Measurements from ENCODE around the gene KRT82. TPM values are rescaled to one million over a fixed set of nuclear protein-coding genes. Genes with fewer than 3 reads are reported as not detected.

Gene KRT82
- polyA plus RNA-seq, 1 of the 3 experiments (the other 2 are of a cell fraction), result not detected

DNA sequence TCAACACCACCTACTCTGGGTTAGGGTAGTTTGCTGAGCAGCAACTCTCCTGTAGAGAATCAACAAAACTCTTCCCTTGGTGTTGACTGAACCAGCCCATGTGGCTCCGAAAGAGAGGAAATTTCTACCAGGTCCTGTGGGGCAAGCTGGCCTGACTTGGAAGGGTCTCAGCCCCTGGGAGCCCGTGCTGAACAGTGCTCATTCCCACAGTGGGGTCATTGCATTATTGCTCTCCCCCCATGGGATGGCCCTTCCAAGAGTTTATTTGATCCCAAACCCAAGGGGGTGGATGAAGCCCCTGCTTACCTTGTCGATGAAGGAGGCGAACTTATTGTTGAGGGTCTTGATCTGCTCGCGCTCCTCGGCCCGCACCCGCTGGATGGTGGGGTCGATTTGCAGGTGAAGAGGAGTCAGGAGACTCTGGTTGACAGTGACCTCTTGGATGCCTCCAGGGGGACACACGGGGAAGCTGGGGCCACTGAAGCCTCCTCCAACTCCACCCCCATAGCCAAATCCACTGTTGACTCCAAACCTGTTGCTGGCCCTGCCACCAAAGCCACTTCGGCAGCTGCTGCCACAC lies 27.5 kb upstream of the KRT82 start:
- no peak for TF ChIP-seq JUND (IDR thresholded peaks at IDR 0.05)
- no peak for TF ChIP-seq NRF1 (IDR thresholded peaks at IDR 0.05; ENCODE audit: low read depth, low read length)
- TF ChIP-seq, protein P1, sequence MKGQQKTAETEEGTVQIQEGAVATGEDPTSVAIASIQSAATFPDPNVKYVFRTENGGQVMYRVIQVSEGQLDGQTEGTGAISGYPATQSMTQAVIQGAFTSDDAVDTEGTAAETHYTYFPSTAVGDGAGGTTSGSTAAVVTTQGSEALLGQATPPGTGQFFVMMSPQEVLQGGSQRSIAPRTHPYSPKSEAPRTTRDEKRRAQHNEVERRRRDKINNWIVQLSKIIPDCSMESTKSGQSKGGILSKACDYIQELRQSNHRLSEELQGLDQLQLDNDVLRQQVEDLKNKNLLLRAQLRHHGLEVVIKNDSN (IDR thresholded peaks at IDR 0.05; ENCODE audit: borderline replicate concordance, low read depth), result no peak
- TF ChIP-seq RAD21 (IDR thresholded peaks at IDR 0.05; ENCODE audit: low read length), result no peak
- TF ChIP-seq SMC3 (IDR thresholded peaks at IDR 0.05; ENCODE audit: low read depth, low read length), result no peak
- TF ChIP-seq CTCF (IDR thresholded peaks at IDR 0.05), result no peak
- no peak for TF ChIP-seq ELF1 (IDR thresholded peaks at IDR 0.05)
- no peak for TF ChIP-seq FOSL2 (IDR thresholded peaks at IDR 0.05; ENCODE audit: borderline replicate concordance, low read depth)
- TF ChIP-seq GABPA (IDR thresholded peaks at IDR 0.05; ENCODE audit: low read depth), result no peak
- TF ChIP-seq RXRA (IDR thresholded peaks at IDR 0.05; ENCODE audit: borderline replicate concordance, low read depth), result no peak
- no peak for TF ChIP-seq TCF12 (IDR thresholded peaks at IDR 0.05)
- TF ChIP-seq CHD2 (IDR thresholded peaks at IDR 0.05; ENCODE audit: low read length, partially characterized antibody), result no peak
- TF ChIP-seq FOXM1 (IDR thresholded peaks at IDR 0.05; ENCODE audit: low read depth), result no peak
- TF ChIP-seq IRF3 (IDR thresholded peaks at IDR 0.05; ENCODE audit: low read depth, low read length), result no peak
- TF ChIP-seq EP300 (IDR thresholded peaks at IDR 0.05; ENCODE audit: borderline replicate concordance in 1 of 2, low read depth in 1 of 2, low read length in 1 of 2), result no peak
- TF ChIP-seq POLR2AphosphoS5 (IDR thresholded peaks at IDR 0.05; ENCODE audit: low read depth, low read length), result no peak
- Histone ChIP-seq H3K79me2 (ENCODE audit: insufficient read depth) (no peaks in the 10 kb centered on the region), H4K20me1 (ENCODE audit: insufficient read depth) (no peaks in the 10 kb centered on the region), H3K36me3 (replicated peaks in 1 of 2; ENCODE audit: control insufficient read depth in 1 of 2, insufficient read depth in 2 of 2, low read length in 1 of 2) (no peaks in the 10 kb centered on the region), H3F3A (replicated peaks; ENCODE audit: insufficient read depth) (no peaks in the 10 kb centered on the region), H3K9me2 (no peaks in the 10 kb centered on the region), H3K4me3 (ENCODE audit: low read depth in 2 of 2, low read length in 1 of 2) (no peak overlapping the region), H3K9ac (no peak overlapping the region), H3K4me2 (no peak overlapping the region), H3K27me3 (ENCODE audit: insufficient read depth) (peaks cover 43% of the 10 kb centered on the region; the same call in 1 of the 2 replicates), H3K27ac (ENCODE audit: low read depth in 2 of 2, low read length in 1 of 2) (no peak overlapping the region), H3K9me3 (no peaks in the 10 kb centered on the region), H3K4me1 (ENCODE audit: control insufficient read depth in 1 of 2, insufficient read depth in 2 of 2, low read depth in 1 of 2, low read length in 1 of 2) (peaks cover 0 to 9% of the 10 kb centered on the region in 2 experiments; a peak in 1 of 4 replicates), H2AFZ (ENCODE audit: low read depth) (no peak overlapping the region)
- WGBS (ENCODE audit: low lambda C conversion rate), result 45% methylated on average over 10 of the region's 12 CpGs
- DNase-seq, result no peak
- ChIA-PET POLR2A (no interaction called here), CTCF (interaction anchor here (0.6 to 1.1 kb wide), 2 partner anchors 42 to 153 kb away, joined by 3 read pairs; no protein-coding TSS in a partner anchor)

Measured in SK-N-SH (cell line).